Hepatocyte (in vitro differentiated cells): ENCODE data around the gene ATXN10. TPM values are rescaled to one million over a fixed set of nuclear protein-coding genes. Genes with fewer than 3 reads are reported as not detected.
"Not testable (repeated sequence)": the region's sequence is repeated elsewhere in the genome, so short reads cannot be mapped to it uniquely, and the experiment has no call there.

Experiments used
- DNase-seq: peaks from one replicate; pipeline ENCODE4 v3.0.0-alpha.2; 2016; ENCODE audit warnings: low spot score
- H2AFZ ChIP-seq: fragments of 200-600 bp; sonication (generic); 2 replicates; pipeline ENCODE4 v1.6.0; 2016; ENCODE audit warnings: antibody characterized with exemption, mild to moderate bottlenecking
- H3K27ac ChIP-seq: fragments of 200-600 bp; sonication (generic); 2 replicates; pipeline ENCODE4 v1.5.1; 2016; ENCODE audit warnings: mild to moderate bottlenecking
- H3K27me3 ChIP-seq: fragments of 200-600 bp; sonication (generic); 2 replicates; pipeline ENCODE4 v1.6.1; 2016
- H3K36me3 ChIP-seq: fragments of 200-600 bp; sonication (generic); replicated peaks from 2 replicates; pipeline ENCODE4 v1.5.1; 2016; ENCODE audit warnings: low read depth; ENCODE audit not compliant: insufficient read depth
- H3K4me1 ChIP-seq: fragments of 200-600 bp; sonication (generic); 2 replicates; pipeline ENCODE4 v1.5.1; 2016; ENCODE audit warnings: mild to moderate bottlenecking, moderate library complexity; ENCODE audit not compliant: insufficient read depth
- H3K4me2 ChIP-seq: fragments of 200-600 bp; sonication (generic); 2 replicates; pipeline ENCODE4 v1.6.0; 2016
- H3K4me3 ChIP-seq: fragments of 200-600 bp; sonication (generic); 2 replicates; pipeline ENCODE4 v1.5.1; 2016; ENCODE audit warnings: mild to moderate bottlenecking
- H3K79me2 ChIP-seq: fragments of 200-600 bp; sonication (generic); 2 replicates; pipeline ENCODE4 v1.6.0; 2017; ENCODE audit warnings: mild to moderate bottlenecking
- H3K9me2 ChIP-seq: fragments of 200-600 bp; sonication (generic); replicated peaks from 2 replicates; pipeline ENCODE4 v1.6.0; 2017; ENCODE audit warnings: mild to moderate bottlenecking; ENCODE audit not compliant: insufficient read depth
- H3K9me3 ChIP-seq: fragments of 200-600 bp; sonication (generic); 2 replicates; pipeline ENCODE4 v1.5.1; 2016; ENCODE audit warnings: low read depth, mild to moderate bottlenecking
- H4K20me1 ChIP-seq: fragments of 200-600 bp; sonication (generic); 2 replicates; pipeline ENCODE4 v1.6.0; 2016; ENCODE audit warnings: mild to moderate bottlenecking; ENCODE audit not compliant: insufficient read depth, poor library complexity, severe bottlenecking
- CTCF ChIP-seq: fragments of 200-600 bp; sonication (generic); IDR thresholded peaks from 2 replicates; pipeline ENCODE4 v1.5.1; 2016; ENCODE audit warnings: antibody characterized with exemption, mild to moderate bottlenecking; ENCODE audit not compliant: poor library complexity
- EZH2 ChIP-seq: fragments of 200-600 bp; sonication (generic); IDR thresholded peaks from 2 replicates; pipeline ENCODE4 v1.6.1; 2016; ENCODE audit warnings: antibody characterized with exemption, mild to moderate bottlenecking, borderline replicate concordance
- EZH2phosphoT487 ChIP-seq: fragments of 200-600 bp; sonication (generic); IDR thresholded peaks from one replicate; pipeline ENCODE4 v1.6.1; 2018; ENCODE audit warnings: antibody characterized with exemption, mild to moderate bottlenecking, low read depth, moderate library complexity; ENCODE audit not compliant: unreplicated experiment, severe bottlenecking
- WGBS: methylation state at CpG from one replicate; pipeline ENCODE4 v1.1.6; 2016; ENCODE audit warnings: low lambda C conversion rate; ENCODE audit errors: missing lambda C conversion rate; 5-methylcytosine and 5-hydroxymethylcytosine counted together
- polyA plus RNA-seq: library from polyadenylated mRNA; unstranded; fragments of >200 nt; fragmentation: Nextera tagmentation; extraction: Ambion mirVana; gene quantifications from 2 replicates; pipeline ENCODE4 v1.2.1, GENCODE V29; 2016
- total RNA-seq: library from RNA; depleted of rRNA; stranded (reverse); fragments of >200 nt; gene quantifications from 2 replicates; pipeline ENCODE4 v1.2.3, GENCODE V29; 2014

ATXN10 gene
- total and polyA plus RNA-seq, 2 experiments from 2014 or later = 141 to 186 TPM

- no peak overlapping the region for H3K4me3 ChIP-seq
- peaks cover 100% of the 10 kb centered on the region for H3K79me2 ChIP-seq
- no peaks in the 10 kb centered on the region for H3K9me3 ChIP-seq
- H3K9me2 ChIP-seq = no peaks in the 10 kb centered on the region
- H2AFZ ChIP-seq = no peak overlapping the region
- no peaks in the 10 kb centered on the region for H3K27me3 ChIP-seq
- H3K4me2 ChIP-seq = no peak overlapping the region
- DNase-seq = no peak
- WGBS = 82% methylated on average over 5 of the region's 5 CpGs
- no peak overlapping the region for H3K27ac ChIP-seq
- H3K4me1 ChIP-seq = peaks cover 15% of the 10 kb centered on the region
- H3K36me3 ChIP-seq = no peaks in the 10 kb centered on the region
- TF ChIP-seq CTCF = no peak
- no peak for TF ChIP-seq EZH2phosphoT487
- TF ChIP-seq EZH2 = no peak
- H4K20me1 ChIP-seq = peaks cover 97% of the 10 kb centered on the region
These were observed 9.5 kb downstream of the ATXN10 start for GRCh38 chr22:45680932-45681700.

GRCh38 chr22:45682064-45682463, 10.4 kb downstream of the ATXN10 start:
- DNase-seq = no peak
- peaks cover 95% of the 10 kb centered on the region for H4K20me1 ChIP-seq
- H3K9me2 ChIP-seq = no peaks in the 10 kb centered on the region
- WGBS = 93% methylated on average over 4 of the region's 4 CpGs
- no peaks in the 10 kb centered on the region for H3K27me3 ChIP-seq
- no peak overlapping the region for H3K4me3 ChIP-seq
- H3K4me2 ChIP-seq = no peak overlapping the region
- H3K36me3 ChIP-seq = no peaks in the 10 kb centered on the region
- no peak overlapping the region for H2AFZ ChIP-seq
- peaks cover 100% of the 10 kb centered on the region for H3K79me2 ChIP-seq
- TF ChIP-seq CTCF = no peak
- TF ChIP-seq EZH2 = no peak
- no peak overlapping the region for H3K27ac ChIP-seq
- H3K4me1 ChIP-seq = peaks cover 15% of the 10 kb centered on the region
- H3K9me3 ChIP-seq = no peaks in the 10 kb centered on the region

GRCh38 chr22:45682773-45683172, 11.1 kb downstream of the ATXN10 start:
- H3K27me3 ChIP-seq, H3K9me3 ChIP-seq, H3K27ac ChIP-seq, H3K4me3 ChIP-seq, DNase-seq, H3K36me3 ChIP-seq, H2AFZ ChIP-seq, H3K9me2 ChIP-seq, H3K4me2 ChIP-seq: not testable (repeated sequence)
- 85% methylated on average over 5 of the region's 5 CpGs for whole genome bisulfite sequencing
- H4K20me1 ChIP-seq = peaks cover 93% of the 10 kb centered on the region
- H3K79me2 ChIP-seq = peaks cover 100% of the 10 kb centered on the region
- H3K4me1 ChIP-seq = peaks cover 15% of the 10 kb centered on the region

- 94% methylated on average over 6 of the region's 6 CpGs for WGBS
- Histone ChIP-seq H3K36me3 (no peaks in the 10 kb centered on the region), H3K4me2 (no peak overlapping the region), H3K27me3 (no peaks in the 10 kb centered on the region), H3K9me2 (no peaks in the 10 kb centered on the region), H4K20me1 (peaks cover 88% of the 10 kb centered on the region), H3K4me3 (no peak overlapping the region), H3K27ac (no peak overlapping the region), H3K9me3 (no peaks in the 10 kb centered on the region), H3K4me1 (peaks cover 19% of the 10 kb centered on the region), H3K79me2 (peaks cover 98% of the 10 kb centered on the region), H2AFZ (no peak overlapping the region)
- TF ChIP-seq EZH2 = no peak
- TF ChIP-seq EZH2phosphoT487 = no peak
- TF ChIP-seq CTCF = no peak
- no peak for DNase-seq
These were observed 11.6 kb downstream of the ATXN10 start for GRCh38 chr22:45683248-45683647.
